ENCODE measurements around the gene OR11G2. TPM values are rescaled to one million over a fixed set of nuclear protein-coding genes. Genes with fewer than 3 reads are reported as not detected.
"Not testable (repeated sequence)": the region's sequence is repeated elsewhere in the genome, so short reads cannot be mapped to it uniquely, and the experiment has no call there.

Gene OR11G2
- total RNA-seq, 4 donors from 2014 or later, result not detected

- no peaks in the 10 kb centered on the region for H3K9me3 ChIP-seq
- no peaks in the 10 kb centered on the region for H3K4me1 ChIP-seq
- TF ChIP-seq CTCF (IDR thresholded peaks at IDR 0.05) (no peak), POLR2A (IDR thresholded peaks at IDR 0.05) (no peak)
- no peak overlapping the region for H3K27ac ChIP-seq
- H3K4me3 ChIP-seq, result no peak overlapping the region
- H3K36me3 ChIP-seq, result no peaks in the 10 kb centered on the region
- intact Hi-C loops (cut with DNase I; ENCODE audit: low total_unique reads), result no loop called here
- no peak for DNase-seq
- H3K27me3 ChIP-seq, result no peaks in the 10 kb centered on the region
Measured at GRCh38 chr14:20184181-20184580, 6.5 kb upstream of the OR11G2 start.

GRCh38 chr14:20191396-20191795, 700 bp downstream of the OR11G2 start:
- Histone ChIP-seq H3K27ac (no peak overlapping the region), H3K4me3 (no peak overlapping the region), H3K4me1 (no peaks in the 10 kb centered on the region), H3K36me3 (no peaks in the 10 kb centered on the region), H3K27me3 (no peaks in the 10 kb centered on the region), H3K9me3 (no peaks in the 10 kb centered on the region)
- intact Hi-C loops (cut with DNase I; ENCODE audit: low total_unique reads), result no loop called here
- no peak for DNase-seq
- no peak for TF ChIP-seq POLR2A (IDR thresholded peaks at IDR 0.05)
- TF ChIP-seq CTCF (IDR thresholded peaks at IDR 0.05), result no peak

DNA sequence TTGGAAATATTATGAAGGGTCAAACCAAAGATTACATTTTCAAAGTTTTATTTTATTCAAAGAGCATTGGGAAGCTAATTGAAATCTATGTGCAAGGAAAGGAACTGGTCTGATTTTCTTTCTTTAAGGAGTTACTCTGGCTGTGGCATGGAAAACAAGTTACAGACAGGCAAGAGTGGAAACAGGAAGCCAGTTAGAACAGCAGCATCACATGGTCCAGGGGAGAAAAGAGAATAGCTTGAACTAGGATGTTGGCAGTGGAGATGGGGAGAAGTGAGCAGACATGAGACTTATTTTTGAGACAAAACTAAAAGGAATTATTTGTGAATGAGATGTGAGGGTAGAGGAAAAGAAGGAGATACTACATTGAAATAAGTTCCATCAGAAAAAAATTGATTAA, 3.4 kb downstream of the OR11G2 start:
- intact Hi-C loops (cut with DNase I; ENCODE audit: low total_unique reads), result no loop called here
- TF ChIP-seq POLR2A (IDR thresholded peaks at IDR 0.05), result no peak
- no peak overlapping the region for H3K27ac ChIP-seq
- no peak overlapping the region for H3K4me3 ChIP-seq
- no peaks in the 10 kb centered on the region for H3K9me3 ChIP-seq
- no peaks in the 10 kb centered on the region for H3K4me1 ChIP-seq
- no peaks in the 10 kb centered on the region for H3K27me3 ChIP-seq
- no peaks in the 10 kb centered on the region for H3K36me3 ChIP-seq
- no peak for DNase-seq

DNA sequence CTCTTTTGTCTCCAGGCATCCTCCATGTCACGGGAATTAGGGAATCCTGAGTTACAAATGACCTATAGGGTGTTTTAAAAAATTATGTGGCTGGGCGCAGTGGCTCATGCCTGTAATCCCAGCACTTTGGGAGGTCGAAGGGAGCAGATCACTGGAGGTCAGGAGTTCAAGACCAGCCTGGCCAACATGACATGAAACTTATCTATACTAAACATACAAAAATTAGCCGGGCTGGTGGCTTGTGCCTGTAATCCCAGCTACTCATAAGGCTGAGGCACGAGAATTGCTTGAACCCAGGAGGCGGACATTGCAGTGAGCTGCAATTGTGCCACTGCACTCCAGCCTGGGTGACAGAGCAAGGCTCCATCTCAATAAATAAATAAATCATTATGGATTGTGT, 4.5 kb downstream of the OR11G2 start:
- DNase-seq; H3K4me1 ChIP-seq; H3K27me3 ChIP-seq; H3K36me3 ChIP-seq; H3K27ac ChIP-seq; H3K4me3 ChIP-seq; H3K9me3 ChIP-seq; intact Hi-C loops (cut with DNase I; ENCODE audit: low total_unique reads): not testable (repeated sequence)

DNA sequence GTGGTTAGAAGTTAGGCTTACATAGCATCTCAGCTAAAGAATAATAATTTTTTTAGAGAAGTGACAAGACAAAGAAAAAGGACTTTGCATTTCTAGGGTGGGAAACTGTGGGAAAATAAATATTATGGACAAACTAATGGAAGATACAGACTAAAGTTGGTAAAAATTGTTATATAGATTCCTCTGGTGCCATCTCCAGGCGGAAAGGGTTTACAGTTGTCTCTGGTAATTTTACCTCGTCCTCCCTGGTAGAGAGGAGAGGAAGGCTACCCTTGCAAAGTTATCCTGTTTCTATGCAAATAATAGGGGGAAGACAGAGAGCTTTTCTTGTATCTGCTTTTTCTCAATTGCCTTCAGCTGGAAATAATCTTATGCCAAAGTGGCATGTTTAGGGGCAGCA, 5.2 kb downstream of the OR11G2 start:
- intact Hi-C loops (cut with DNase I; ENCODE audit: low total_unique reads), result no loop called here
- no peaks in the 10 kb centered on the region for H3K4me1 ChIP-seq
- H3K27ac ChIP-seq, result no peak overlapping the region
- no peak for DNase-seq
- H3K27me3 ChIP-seq, result no peaks in the 10 kb centered on the region
- H3K4me3 ChIP-seq, result no peak overlapping the region
- no peaks in the 10 kb centered on the region for H3K9me3 ChIP-seq
- no peaks in the 10 kb centered on the region for H3K36me3 ChIP-seq
- TF ChIP-seq POLR2A (IDR thresholded peaks at IDR 0.05) (no peak), CTCF (IDR thresholded peaks at IDR 0.05) (no peak)

- Histone ChIP-seq H3K27ac (no peak overlapping the region), H3K4me1 (no peaks in the 10 kb centered on the region), H3K9me3 (no peaks in the 10 kb centered on the region), H3K36me3 (no peaks in the 10 kb centered on the region), H3K4me3 (no peak overlapping the region), H3K27me3 (no peaks in the 10 kb centered on the region)
- intact Hi-C loops (cut with DNase I; ENCODE audit: low total_unique reads), result no loop called here
- TF ChIP-seq POLR2A (IDR thresholded peaks at IDR 0.05) (no peak), CTCF (IDR thresholded peaks at IDR 0.05) (no peak)
- no peak for DNase-seq
Measured at GRCh38 chr14:20197459-20197858, 6.8 kb downstream of the OR11G2 start.
